ENCODE data around the gene FIZ1. TPM values are rescaled to one million over a fixed set of nuclear protein-coding genes. Genes with fewer than 3 reads are reported as not detected.
A peak's percentile ranks its signal among the peaks of the same experiment; 100 is the strongest.
"Not testable (repeated sequence)": the region's sequence is repeated elsewhere in the genome, so short reads cannot be mapped to it uniquely, and the experiment has no call there.

The FIZ1 gene
- total and polyA plus RNA-seq, 12 donors, result 9.3 to 18.8 (median 13.5) TPM

- no peak for TF ChIP-seq CTCF (IDR thresholded peaks at IDR 0.05)
- peaks cover 10 to 30% (median 25%) of the 10 kb centered on the region in 9 donors for H3K4me1 ChIP-seq
- H3K27ac ChIP-seq, result peak overlapping the region in 1 of 10 donors; percentile 48
- H3K9me3 ChIP-seq, result no peaks in the 10 kb centered on the region
- peak; percentile 96 to 97 for DNase-seq
- WGBS, 2 donors, result 1% methylated on average over 40 of the region's 40 CpGs
- H3K4me3 ChIP-seq, result peak overlapping the region in 9 of 10 donors; percentile 21 to 45 (median 42)
- peak; percentile 86 to 95 (median 92) for ATAC-seq
- peaks cover 0 to 7% (median 2%) of the 10 kb centered on the region in 9 donors for H3K36me3 ChIP-seq
- H3K27me3 ChIP-seq, result peaks cover 0 to 24% (median 0%) of the 10 kb centered on the region in 7 donors
- intact Hi-C loops (cut with DNase I), result loop anchor here in 4 of 10 donors (2.0 to 5.0 kb wide), 3 partner anchors 40 to 70 kb away; partner anchors contain the start of gene SBK3 (in 2 of the 4)
These were observed 12.2 kb downstream of the FIZ1 start for GRCh38 chr19:55586976-55587668.

- no peak for TF ChIP-seq CTCF (IDR thresholded peaks at IDR 0.05)
- DNase-seq, result peak; percentile 87 to 88
- peak; percentile 81 to 92 (median 84) for ATAC-seq
- peak overlapping the region; percentile 3 to 50 (median 44) for H3K4me3 ChIP-seq
- H3K9me3 ChIP-seq, result no peaks in the 10 kb centered on the region
- no peaks in the 10 kb centered on the region for H3K36me3 ChIP-seq
- H3K27ac ChIP-seq, result peak overlapping the region; percentile 49 to 84 (median 68)
- intact Hi-C loops (cut with DNase I), result loop anchor here in 4 of 10 donors (2.0 to 5.0 kb wide), 3 partner anchors 38 to 68 kb away; partner anchors contain the start of gene SBK3 (in 2 of the 4)
- peaks cover 10 to 43% (median 36%) of the 10 kb centered on the region in 9 donors for H3K4me1 ChIP-seq
- peaks cover 0 to 24% (median 0%) of the 10 kb centered on the region in 7 donors for H3K27me3 ChIP-seq
- 2 to 4% methylated on average over 30 to 36 of the region's 36 CpGs for WGBS, 2 donors
These were observed 13.5 kb downstream of the FIZ1 start for GRCh38 chr19:55585658-55586339.

GRCh38 chr19:55584871-55585270 is 14.4 kb downstream of the FIZ1 start:
- Histone ChIP-seq H3K36me3 (no peaks in the 10 kb centered on the region), H3K9me3 (no peaks in the 10 kb centered on the region), H3K4me3 (peak overlapping the region in 1 of 10 donors; percentile 50), H3K4me1 (peaks cover 10 to 43% (median 36%) of the 10 kb centered on the region in 9 donors), H3K27ac (peak overlapping the region in 3 of 10 donors; percentile 65 to 84 (median 82)), H3K27me3 (peaks cover 0 to 24% (median 0%) of the 10 kb centered on the region in 7 donors)
- DNase-seq, result no peak
- TF ChIP-seq CTCF (IDR thresholded peaks at IDR 0.05), result no peak
- 94 to 95% methylated on average over 11 of the region's 11 CpGs for WGBS, 2 donors
- no peak for ATAC-seq
- intact Hi-C loops (cut with DNase I), result loop anchor here in 3 of 10 donors (5.0 kb wide), 2 partner anchors 38 to 68 kb away; partner anchors contain the start of gene SBK3 (in 2 of the 3)

- Histone ChIP-seq H3K27me3 (peaks cover 0 to 24% (median 0%) of the 10 kb centered on the region in 7 donors), H3K4me1 (peaks cover 10 to 45% (median 36%) of the 10 kb centered on the region in 9 donors)
- H3K27ac ChIP-seq, H3K36me3 ChIP-seq, H3K9me3 ChIP-seq, DNase-seq, ATAC-seq, H3K4me3 ChIP-seq: not testable (repeated sequence)
- intact Hi-C loops (cut with DNase I), result loop anchor here in 1 of 10 donors (5.0 kb wide), 1 partner anchor 67 kb away; no protein-coding TSS in a partner anchor
- WGBS, 2 donors, result 80 to 88% methylated on average over 8 of the region's 8 CpGs
These were observed 15.4 kb downstream of the FIZ1 start for GRCh38 chr19:55583897-55584296.

GRCh38 chr19:55582284-55582683 is 17.0 kb downstream of the FIZ1 start:
- Histone ChIP-seq H3K27me3 (peaks cover 0 to 24% (median 0%) of the 10 kb centered on the region in 7 donors), H3K4me1 (peaks cover 9 to 38% (median 30%) of the 10 kb centered on the region in 9 donors), H3K36me3 (peaks cover 0 to 16% (median 7%) of the 10 kb centered on the region in 9 donors)
- not testable (repeated sequence) for H3K4me3 ChIP-seq, H3K9me3 ChIP-seq, H3K27ac ChIP-seq, ATAC-seq, DNase-seq
- intact Hi-C loops (cut with DNase I), result loop anchor here in 1 of 10 donors (5.0 kb wide), 1 partner anchor 65 kb away; no protein-coding TSS in a partner anchor
- 69 to 71% methylated on average over 4 of the region's 4 CpGs for WGBS, 2 donors
